CD4-positive, alpha-beta T cell (primary cell): ENCODE data around the gene AFDN. TPM values are rescaled to one million over a fixed set of nuclear protein-coding genes. Genes with fewer than 3 reads are reported as not detected.

Experiments
- ATAC-seq: fragments of 200-7000 bp; cut with Tn5 transposase; one replicate; pipeline ENCODE4 v1.10.0; 2022; ENCODE audit warnings: mild to moderate bottlenecking; ENCODE audit not compliant: poor library complexity
- CTCF ChIA-PET: fragments of 350-600 bp; sonication (Branson Sonifier 250); formaldehyde crosslinking; loops from one replicate; lab custom pipeline; 2021; ENCODE audit warnings: antibody characterized with exemption, inconsistent platforms; lab: Charles Lee
- POLR2A ChIA-PET: fragments of 350-600 bp; sonication (Branson Sonifier 250); formaldehyde crosslinking; loops from one replicate; lab custom pipeline; 2021; ENCODE audit warnings: antibody characterized with exemption, inconsistent platforms; lab: Charles Lee
- DNase-seq, 14 experiments: peaks; one replicate each; pipeline ENCODE4 v3.0.0-alpha.2; 2013 to 2020; ENCODE audit warnings: mixed read lengths in 2 of 14
- H3K27ac ChIP-seq, 2 donors: one replicate each; pipeline versions ENCODE4 v1.5.1 to v1.7.0; 2013; ENCODE audit warnings: low read length in 2 of 2, low read depth in 1 of 2, mild to moderate bottlenecking in 1 of 2
- H3K27me3 ChIP-seq, 2 experiments: 1 replicate in 1 of 2; 2 replicates in 1 of 2; pipeline versions ENCODE4 v1.6.1 to v1.7.0; 2013; ENCODE audit warnings: low read length in 2 of 2, control low read depth in 1 of 2, mild to moderate bottlenecking in 1 of 2, moderate library complexity in 1 of 2; ENCODE audit not compliant: insufficient read depth in 2 of 2, control insufficient read depth in 1 of 2
- H3K36me3 ChIP-seq: one replicate; pipeline ENCODE4 v1.6.1; 2013; ENCODE audit warnings: low read length, control low read depth; ENCODE audit not compliant: insufficient read depth
- H3K4me1 ChIP-seq: one replicate; pipeline ENCODE4 v1.6.1; 2013; ENCODE audit warnings: low read length, control low read depth; ENCODE audit not compliant: insufficient read depth
- H3K4me3 ChIP-seq: one replicate; pipeline ENCODE4 v1.5.1; 2013; ENCODE audit warnings: mild to moderate bottlenecking, low read length, moderate library complexity
- H3K9me3 ChIP-seq, 2 experiments: 1 replicate in 1 of 2; 2 replicates in 1 of 2; pipeline versions ENCODE4 v1.6.1 to v1.7.0; 2013; ENCODE audit warnings: low read length in 2 of 2, mild to moderate bottlenecking in 2 of 2, control low read depth in 1 of 2, moderate library complexity in 1 of 2; ENCODE audit not compliant: control insufficient read depth in 1 of 2, insufficient read depth in 1 of 2
- H3K27ac Mint-ChIP-seq: one replicate; pipeline ENCODE4 v1.8.0; 2020; ENCODE audit warnings: mixed read lengths
- H3K27me3 Mint-ChIP-seq: one replicate; pipeline ENCODE4 v1.8.0; 2021; ENCODE audit warnings: mixed read lengths
- H3K36me3 Mint-ChIP-seq: one replicate; pipeline ENCODE4 v1.8.0; 2021; ENCODE audit warnings: low read depth, mixed read lengths
- H3K4me1 Mint-ChIP-seq: one replicate; pipeline ENCODE4 v1.8.0; 2021; ENCODE audit warnings: low read depth, mixed read lengths
- H3K4me3 Mint-ChIP-seq: one replicate; pipeline ENCODE4 v1.8.0; 2020; ENCODE audit warnings: mild to moderate bottlenecking, mixed read lengths
- H3K9me3 Mint-ChIP-seq: one replicate; pipeline ENCODE4 v1.8.0; 2020; ENCODE audit warnings: mixed read lengths
- CTCF ChIP-seq: fragments of 200-600 bp; IDR thresholded peaks from one replicate; pipeline ENCODE4 v1.8.0; 2022; ENCODE audit warnings: antibody characterized with exemption, mild to moderate bottlenecking
- intact Hi-C, 2 experiments: fragments of 100-400 bp; cut with DNase I in 1 of 2; cut with micrococcal nuclease in 1 of 2; formaldehyde crosslinking; loops; one replicate each; pipeline versions ENCODE4 v1.15.1 to v1.9.0; 2023 to 2025; cut with DNase I, micrococcal nuclease
- total RNA-seq, 174 experiments: library from RNA in 2 of 174; stranded (reverse) in 2 of 174; gene quantifications; one replicate each; pipeline ENCODE4 v1.2.3 and lab custom pipeline; 2021 to 2026

Gene AFDN
- total RNA-seq, 2 experiments from 2014 or later: 9.1 to 10.2 TPM

DNA sequence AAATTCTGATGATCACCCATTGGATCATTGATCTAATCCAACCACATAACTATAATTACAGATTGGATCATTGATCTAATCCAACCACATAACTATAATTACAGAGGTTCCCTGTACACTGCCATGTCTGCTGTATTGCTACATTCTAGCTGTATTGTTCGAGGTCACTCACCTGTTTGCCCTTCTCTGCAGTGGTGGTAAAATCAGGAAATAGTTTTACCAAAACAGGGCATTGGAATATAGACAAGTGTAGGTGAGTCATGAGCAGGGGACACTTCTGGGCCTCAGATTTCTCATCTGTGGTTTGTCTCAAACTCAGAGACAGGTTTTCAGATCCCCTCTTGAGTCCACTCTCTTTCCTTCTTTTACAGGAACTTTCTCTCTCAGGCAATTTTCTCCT, 9.0 kb upstream of the AFDN start:
- Histone ChIP-seq H3K36me3 (no peaks in the 10 kb centered on the region), H3K27me3 (peaks cover 13 to 26% of the 10 kb centered on the region in 2 experiments), H3K9me3 (peaks cover 0 to 6% of the 10 kb centered on the region in 2 experiments), H3K27ac (no peak overlapping the region), H3K4me1 (no peaks in the 10 kb centered on the region), H3K4me3 (no peak overlapping the region)
- peaks cover 60% of the 10 kb centered on the region for H3K27me3 Mint-ChIP-seq
- no peak overlapping the region for H3K4me3 Mint-ChIP-seq
- H3K9me3 Mint-ChIP-seq: no peaks in the 10 kb centered on the region
- no peak overlapping the region for H3K27ac Mint-ChIP-seq
- intact Hi-C loops: no loop called here
- ATAC-seq: no peak
- H3K4me1 Mint-ChIP-seq: no peaks in the 10 kb centered on the region
- POLR2A ChIA-PET: no interaction called here
- H3K36me3 Mint-ChIP-seq: no peaks in the 10 kb centered on the region
- TF ChIP-seq CTCF: no peak
- no peak for DNase-seq
- CTCF ChIA-PET: no interaction called here

DNA sequence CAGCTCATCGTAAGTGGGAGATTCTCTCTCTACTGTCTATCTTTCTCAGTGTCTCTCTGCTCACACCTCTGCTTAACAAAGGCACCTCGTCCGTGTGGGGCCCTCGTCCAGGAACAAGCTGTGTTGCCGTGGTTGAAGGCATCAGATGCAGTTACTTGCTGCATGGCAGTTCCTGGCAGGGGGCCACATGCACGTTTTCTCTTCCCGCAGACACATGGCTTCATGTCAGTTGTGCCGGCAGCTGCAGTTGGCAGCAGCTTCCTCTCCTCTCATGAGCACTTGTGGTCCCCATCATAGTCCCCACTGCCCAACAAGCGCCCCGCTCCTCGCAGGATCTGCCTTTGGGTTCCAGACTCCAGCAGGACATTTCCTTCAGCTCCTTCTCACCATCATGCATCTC, 7.1 kb upstream of the AFDN start:
- CTCF ChIA-PET: no interaction called here
- H3K36me3 Mint-ChIP-seq: no peaks in the 10 kb centered on the region
- peaks cover 65% of the 10 kb centered on the region for H3K27me3 Mint-ChIP-seq
- H3K4me3 Mint-ChIP-seq: no peak overlapping the region
- Histone ChIP-seq H3K27ac (no peak overlapping the region), H3K9me3 (peaks cover 0 to 6% of the 10 kb centered on the region in 2 experiments), H3K27me3 (peaks cover 14 to 22% of the 10 kb centered on the region in 2 experiments), H3K4me1 (no peaks in the 10 kb centered on the region), H3K4me3 (no peak overlapping the region), H3K36me3 (no peaks in the 10 kb centered on the region)
- POLR2A ChIA-PET: no interaction called here
- H3K4me1 Mint-ChIP-seq: peaks cover 3% of the 10 kb centered on the region
- DNase-seq: no peak
- no peak overlapping the region for H3K27ac Mint-ChIP-seq
- no peak for ATAC-seq
- no peak for TF ChIP-seq CTCF
- intact Hi-C loops: no loop called here
- H3K9me3 Mint-ChIP-seq: no peaks in the 10 kb centered on the region

GRCh38 chr6:167820681-167821080, 6.0 kb upstream of the AFDN start:
- Mint-ChIP-seq H3K9me3 (no peaks in the 10 kb centered on the region), H3K27ac (no peak overlapping the region), H3K27me3 (peaks cover 71% of the 10 kb centered on the region), H3K4me3 (no peak overlapping the region), H3K4me1 (peaks cover 13% of the 10 kb centered on the region), H3K36me3 (no peaks in the 10 kb centered on the region)
- ChIA-PET POLR2A (no interaction called here), CTCF (no interaction called here)
- DNase-seq (no peak), ATAC-seq (no peak)
- peaks cover 7% of the 10 kb centered on the region for H3K4me1 ChIP-seq
- H3K27ac ChIP-seq: no peak overlapping the region
- peaks cover 19 to 23% of the 10 kb centered on the region in 2 experiments for H3K27me3 ChIP-seq
- intact Hi-C loops: loop anchor here in 1 of 2 experiments (10.0 kb wide), 2 partner anchors 866 to 1196 kb away; partner anchors contain the start of genes RNASET2 and RPS6KA2
- H3K4me3 ChIP-seq: no peak overlapping the region
- no peak for TF ChIP-seq CTCF
- H3K36me3 ChIP-seq: no peaks in the 10 kb centered on the region
- H3K9me3 ChIP-seq: peaks cover 0 to 9% of the 10 kb centered on the region in 2 experiments
